A673 (cell line): ENCODE results near the gene PSMD8. TPM values are rescaled to one million over a fixed set of nuclear protein-coding genes. Genes with fewer than 3 reads are reported as not detected.

Source experiments
- Bru-seq: library from RNA; stranded (reverse); fragments of 400-500 nt; gene quantifications from one replicate; lab custom pipeline; 2021; lab: Mats Ljungman, UMichigan
- BruChase-seq, 2 experiments: library from RNA; stranded (reverse); fragments of 400-500 nt; gene quantifications; one replicate each; lab custom pipeline; 2021; lab: Mats Ljungman, UMichigan
- BruUV-seq: library from RNA; stranded (reverse); fragments of 400-500 nt; replicated peaks from 2 replicates; lab custom pipeline; 2021; lab: Mats Ljungman, UMichigan
- CTCF ChIA-PET: fragments of 300-600 bp; sonication (Branson Sonifier 250); formaldehyde crosslinking; loops from one replicate; lab custom pipeline; 2022; ENCODE audit warnings: antibody characterized with exemption; lab: Charles Lee
- POLR2A ChIA-PET: fragments of 300-600 bp; sonication (Branson Sonifier 250); formaldehyde crosslinking; loops from one replicate; lab custom pipeline; 2022; ENCODE audit warnings: antibody characterized with exemption; ENCODE audit not compliant: low non-redundant PET; lab: Charles Lee
- DNase-seq: peaks from one replicate; pipeline ENCODE4 v3.0.0-alpha.2; 2015; ENCODE audit warnings: low spot score
- H3K27ac ChIP-seq: fragments of 200-600 bp; sonication (generic); 2 replicates; pipeline ENCODE4 v1.5.1; 2016; ENCODE audit warnings: mixed run types, low read depth, mild to moderate bottlenecking, mixed read lengths, antibody characterized with exemption, low read length; ENCODE audit not compliant: poor library complexity, severe bottlenecking
- H3K27me3 ChIP-seq: fragments of 200-600 bp; sonication (generic); replicated peaks from 2 replicates; pipeline ENCODE4 v1.6.1; 2017; ENCODE audit warnings: mixed run types, low read depth, mild to moderate bottlenecking, mixed read lengths, antibody characterized with exemption, low read length; ENCODE audit not compliant: insufficient read depth, poor library complexity
- H3K36me3 ChIP-seq: fragments of 200-600 bp; sonication (generic); 2 replicates; pipeline ENCODE4 v1.6.1; 2016; ENCODE audit warnings: mixed run types, mild to moderate bottlenecking, mixed read lengths, antibody characterized with exemption, low read length; ENCODE audit not compliant: insufficient read depth, poor library complexity, severe bottlenecking
- H3K4me1 ChIP-seq: fragments of 200-600 bp; sonication (generic); 2 replicates; pipeline ENCODE4 v1.6.1; 2017; ENCODE audit warnings: mixed run types, mild to moderate bottlenecking, mixed read lengths, antibody characterized with exemption, low read length; ENCODE audit not compliant: insufficient read depth, poor library complexity, severe bottlenecking
- H3K4me3 ChIP-seq: fragments of 200-600 bp; sonication (generic); 2 replicates; pipeline ENCODE4 v1.5.1; 2016; ENCODE audit warnings: low read depth, mixed run types, mild to moderate bottlenecking, mixed read lengths, low read length; ENCODE audit not compliant: poor library complexity, severe bottlenecking
- H3K9me3 ChIP-seq: fragments of 200-600 bp; sonication (generic); 2 replicates; pipeline ENCODE4 v1.6.1; 2016; ENCODE audit warnings: mixed run types, low read depth, mild to moderate bottlenecking, mixed read lengths, antibody characterized with exemption, low read length; ENCODE audit not compliant: poor library complexity, severe bottlenecking
- EZH2 ChIP-seq: fragments of 200-600 bp; sonication (generic); IDR thresholded peaks from 2 replicates; pipeline ENCODE4 v1.6.1; 2017; ENCODE audit warnings: borderline replicate concordance, low read depth, mild to moderate bottlenecking, mixed read lengths, antibody characterized with exemption, low read length; ENCODE audit not compliant: poor library complexity, severe bottlenecking
- intact Hi-C: fragments of 100-400 bp; cut with micrococcal nuclease; formaldehyde crosslinking; loops from one replicate; pipeline ENCODE4 v1.10.0; 2022; ENCODE audit not compliant: unreplicated experiment
- long read RNA-seq: library from polyadenylated mRNA; stranded (forward); transcript quantifications from one replicate; pipeline ENCODE4 v2.0.0, GENCODE V29; 2022
- total RNA-seq: library from RNA; stranded (reverse); gene quantifications from 2 replicates; pipeline ENCODE4 v1.2.3, GENCODE V29; 2021
- TF ChIP-seq, protein P1 (sequence below): fragments of 300-800, 200-600 bp; sonication (generic); conservative IDR thresholded peaks from 2 replicates; pipeline ENCODE4 v1.5.1; 2017; ENCODE audit warnings: low read depth, mild to moderate bottlenecking, antibody characterized with exemption, low read length, moderate library complexity, mixed read lengths

The PSMD8 gene
- total RNA-seq, result 303 and 321 TPM in 2 replicates
- Bru-seq, nascent RNA, result percentile 78 among the genes with signal in this experiment
- percentile 77 among the genes with signal in this experiment for BruChase-seq, experiment 1, labeled RNA remaining after a 2-hour chase
- BruChase-seq, experiment 2, labeled RNA remaining after a 6-hour chase, result percentile 90 among the genes with signal in this experiment
- long read RNA-seq, transcript PSMD8-208 (6 exons, 771 nt), result minor isoform, 13 of 702 reads
- long read RNA-seq, transcript PSMD8-201 (7 exons, 1,553 nt), result major isoform, 663 of 702 reads
- long read RNA-seq, partial matches to known transcripts, result 11 of 702 reads
- long read RNA-seq, other reads (novel, unspliced or antisense), result 15 of 702 reads

DNA sequence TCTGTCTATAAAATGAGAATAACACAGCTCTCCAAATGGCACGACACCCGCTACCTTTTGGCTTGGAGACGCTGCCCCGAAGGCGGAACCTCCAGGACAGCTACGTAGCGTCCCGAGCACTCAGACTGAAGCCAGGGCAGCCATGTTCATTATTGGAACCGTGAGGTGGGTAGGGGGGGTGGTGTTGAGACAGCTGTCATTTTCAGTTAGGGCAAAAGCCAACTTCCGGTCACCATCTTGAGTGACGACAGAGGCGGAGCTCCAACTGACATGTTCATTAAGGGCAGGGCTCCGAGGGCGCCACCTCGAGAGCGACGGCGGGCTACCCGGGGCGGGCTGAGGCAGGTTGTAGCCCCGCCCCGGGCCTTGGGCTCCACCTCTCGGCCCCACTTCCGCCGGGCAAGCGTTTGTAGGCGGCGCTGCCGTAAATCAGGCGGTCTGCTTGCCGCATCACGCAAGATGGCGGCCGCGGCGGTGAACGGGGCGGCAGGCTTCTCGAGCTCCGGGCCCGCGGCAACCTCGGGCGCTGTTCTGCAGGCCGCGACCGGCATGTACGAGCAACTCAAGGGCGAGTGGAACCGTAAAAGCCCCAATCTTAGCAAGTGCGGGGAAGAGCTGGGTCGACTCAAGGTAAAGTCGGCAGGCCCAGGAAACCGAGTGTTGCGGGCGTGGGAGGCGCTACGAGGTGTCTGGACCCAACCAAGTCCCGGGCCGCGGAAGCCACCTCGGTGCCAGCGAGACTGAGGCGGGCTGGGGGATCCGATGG, at the start of gene PSMD8:
Gene PSMD8 (plus strand): TSS at position 240 of the 766 bp plus-strand sequence. CDS start 31 bp downstream, at position 271.
- intact Hi-C loops, result loop anchor here (5.0 kb wide), 1 partner anchor 37 kb away; the partner anchor contains the start of gene CATSPERG
- BruUV-seq, result no TSS peak
- ChIA-PET POLR2A (no interaction called here), CTCF (interaction anchor here (0.7 to 1.0 kb wide), 3 partner anchors 13 to 472 kb away, joined by 3 to 6 read pairs (median 6); partner anchors contain the start of genes FAM98C and GGN)
- Histone ChIP-seq H3K4me1 (peaks cover 10% of the 10 kb centered on the region), H3K36me3 (peaks cover 23% of the 10 kb centered on the region), H3K27ac (peak within 1 kb of the TSS; percentile 94), H3K4me3 (peak within 1 kb of the TSS; percentile 83), H3K9me3 (no peaks in the 10 kb centered on the region), H3K27me3 (no peaks in the 10 kb centered on the region)
- no peak for TF ChIP-seq EZH2
- TF ChIP-seq, protein P1, sequence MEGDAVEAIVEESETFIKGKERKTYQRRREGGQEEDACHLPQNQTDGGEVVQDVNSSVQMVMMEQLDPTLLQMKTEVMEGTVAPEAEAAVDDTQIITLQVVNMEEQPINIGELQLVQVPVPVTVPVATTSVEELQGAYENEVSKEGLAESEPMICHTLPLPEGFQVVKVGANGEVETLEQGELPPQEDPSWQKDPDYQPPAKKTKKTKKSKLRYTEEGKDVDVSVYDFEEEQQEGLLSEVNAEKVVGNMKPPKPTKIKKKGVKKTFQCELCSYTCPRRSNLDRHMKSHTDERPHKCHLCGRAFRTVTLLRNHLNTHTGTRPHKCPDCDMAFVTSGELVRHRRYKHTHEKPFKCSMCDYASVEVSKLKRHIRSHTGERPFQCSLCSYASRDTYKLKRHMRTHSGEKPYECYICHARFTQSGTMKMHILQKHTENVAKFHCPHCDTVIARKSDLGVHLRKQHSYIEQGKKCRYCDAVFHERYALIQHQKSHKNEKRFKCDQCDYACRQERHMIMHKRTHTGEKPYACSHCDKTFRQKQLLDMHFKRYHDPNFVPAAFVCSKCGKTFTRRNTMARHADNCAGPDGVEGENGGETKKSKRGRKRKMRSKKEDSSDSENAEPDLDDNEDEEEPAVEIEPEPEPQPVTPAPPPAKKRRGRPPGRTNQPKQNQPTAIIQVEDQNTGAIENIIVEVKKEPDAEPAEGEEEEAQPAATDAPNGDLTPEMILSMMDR, result no peak; the same call in 1 of the 2 replicates
- DNase-seq, result peak; percentile 98

DNA sequence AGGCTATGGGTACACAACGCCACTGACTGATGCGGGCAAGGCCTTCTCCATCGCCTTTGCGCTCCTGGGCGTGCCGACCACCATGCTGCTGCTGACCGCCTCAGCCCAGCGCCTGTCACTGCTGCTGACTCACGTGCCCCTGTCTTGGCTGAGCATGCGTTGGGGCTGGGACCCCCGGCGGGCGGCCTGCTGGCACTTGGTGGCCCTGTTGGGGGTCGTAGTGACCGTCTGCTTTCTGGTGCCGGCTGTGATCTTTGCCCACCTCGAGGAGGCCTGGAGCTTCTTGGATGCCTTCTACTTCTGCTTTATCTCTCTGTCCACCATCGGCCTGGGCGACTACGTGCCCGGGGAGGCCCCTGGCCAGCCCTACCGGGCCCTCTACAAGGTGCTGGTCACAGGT, 47.8 kb upstream of the PSMD8 start:
- TF ChIP-seq, protein P1, result no peak
- TF ChIP-seq EZH2, result no peak
- H3K9me3 ChIP-seq, result no peaks in the 10 kb centered on the region
- no peak overlapping the region for H3K27ac ChIP-seq
- no peaks in the 10 kb centered on the region for H3K27me3 ChIP-seq
- CTCF ChIA-PET, result no interaction called here
- no peak overlapping the region for H3K4me3 ChIP-seq
- no peaks in the 10 kb centered on the region for H3K36me3 ChIP-seq
- intact Hi-C loops, result no loop called here
- POLR2A ChIA-PET, result no interaction called here
- DNase-seq, result no peak
- no peaks in the 10 kb centered on the region for H3K4me1 ChIP-seq
- BruUV-seq, result no TSS peak

DNA sequence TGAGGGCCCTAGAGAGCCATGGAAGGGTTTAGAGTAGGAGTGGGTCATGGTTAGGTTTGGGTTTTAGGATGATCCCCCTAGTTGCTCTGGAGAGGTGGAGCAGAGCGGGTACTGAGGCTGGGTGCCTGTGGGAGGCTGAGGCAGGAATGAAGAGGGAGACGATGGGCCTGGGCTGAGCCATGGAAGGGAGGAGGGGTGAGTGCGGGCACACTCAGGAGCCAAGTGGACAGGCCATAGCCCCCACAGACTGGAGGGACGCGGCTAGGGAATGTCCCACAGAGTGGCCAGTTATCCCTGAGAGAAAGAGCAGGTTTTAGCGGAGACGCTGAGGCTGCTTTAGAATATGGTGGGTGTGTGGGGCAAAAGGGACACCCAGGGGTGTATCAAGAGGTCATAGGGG, 44.7 kb upstream of the PSMD8 start:
- ChIA-PET CTCF (no interaction called here), POLR2A (no interaction called here)
- Histone ChIP-seq H3K4me1 (no peaks in the 10 kb centered on the region), H3K27me3 (no peaks in the 10 kb centered on the region), H3K4me3 (no peak overlapping the region), H3K27ac (no peak overlapping the region), H3K36me3 (no peaks in the 10 kb centered on the region), H3K9me3 (no peaks in the 10 kb centered on the region)
- DNase-seq, result no peak
- BruUV-seq, result no TSS peak
- intact Hi-C loops, result loop anchor here (10.0 kb wide), 1 partner anchor 185 kb away; no protein-coding TSS in a partner anchor
- TF ChIP-seq, protein P1, result no peak
- no peak for TF ChIP-seq EZH2
